GM23338 (cell line): ENCODE measurements around the gene BCL2L12. TPM values are rescaled to one million over a fixed set of nuclear protein-coding genes. Genes with fewer than 3 reads are reported as not detected.

ENCODE experiments used
- ATAC-seq: fragments of 200-7000 bp; cut with Tn5 transposase; 3 replicates; pipeline ENCODE4 v1.9.1; 2020
- DNase-seq: peaks from one replicate; pipeline ENCODE4 v3.0.0-alpha.2; 2015; ENCODE audit warnings: low spot score
- H2AFZ ChIP-seq: fragments of 200-600 bp; sonication (generic); 2 replicates; pipeline ENCODE4 v1.8.0; 2016; ENCODE audit warnings: antibody characterized with exemption, mild to moderate bottlenecking, moderate library complexity
- H3F3A ChIP-seq: fragments of 200-600 bp; sonication (generic); replicated peaks from 2 replicates; pipeline ENCODE4 v1.8.0; 2017; ENCODE audit warnings: antibody characterized with exemption, mixed run types, low read depth
- H3K27ac ChIP-seq: fragments of 200-600 bp; sonication (generic); 2 replicates; pipeline ENCODE4 v1.6.1; 2016; ENCODE audit warnings: low read depth
- H3K27me3 ChIP-seq: fragments of 200-600 bp; sonication (generic); 2 replicates; pipeline ENCODE4 v1.8.0; 2016; ENCODE audit warnings: mild to moderate bottlenecking, mixed run types, moderate library complexity; ENCODE audit not compliant: insufficient read depth
- H3K36me3 ChIP-seq: fragments of 200-600 bp; sonication (generic); 2 replicates; pipeline ENCODE4 v1.8.0; 2016; ENCODE audit warnings: mild to moderate bottlenecking; ENCODE audit not compliant: insufficient read depth
- H3K4me1 ChIP-seq: fragments of 200-600 bp; sonication (generic); 2 replicates; pipeline ENCODE4 v1.8.0; 2016; ENCODE audit warnings: mild to moderate bottlenecking, moderate library complexity; ENCODE audit not compliant: insufficient read depth
- H3K4me2 ChIP-seq: fragments of 200-600 bp; sonication (generic); 2 replicates; pipeline ENCODE4 v1.7.1; 2017; ENCODE audit warnings: mixed run types
- H3K4me3 ChIP-seq: fragments of 200-600 bp; sonication (generic); 2 replicates; pipeline ENCODE4 v1.6.1; 2016; ENCODE audit warnings: mixed run types
- H3K79me2 ChIP-seq: fragments of 200-600 bp; sonication (generic); replicated peaks from 2 replicates; pipeline ENCODE4 v1.8.0; 2017; ENCODE audit warnings: mild to moderate bottlenecking; ENCODE audit not compliant: insufficient read depth
- H3K9me2 ChIP-seq: fragments of 200-600 bp; sonication (generic); 2 replicates; pipeline ENCODE4 v1.8.0; 2017; ENCODE audit not compliant: insufficient read depth
- H4K20me1 ChIP-seq: fragments of 200-600 bp; sonication (generic); replicated peaks from 2 replicates; pipeline ENCODE4 v1.8.0; 2017; ENCODE audit warnings: mild to moderate bottlenecking; ENCODE audit not compliant: insufficient read depth
- H3K27ac Mint-ChIP-seq: 2 replicates; pipeline ENCODE4 v1.8.0; 2020; ENCODE audit warnings: inconsistent platforms, mild to moderate bottlenecking, moderate library complexity, mixed read lengths
- H3K27me3 Mint-ChIP-seq: 3 replicates; pipeline ENCODE4 v1.8.0; 2022; ENCODE audit warnings: low read depth, mild to moderate bottlenecking, moderate library complexity, mixed read lengths, inconsistent platforms; ENCODE audit not compliant: insufficient read depth, poor library complexity
- H3K36me3 Mint-ChIP-seq: 3 replicates; pipeline ENCODE4 v1.8.0; 2021; ENCODE audit warnings: low read depth, mild to moderate bottlenecking, inconsistent platforms, moderate library complexity, mixed read lengths
- H3K4me1 Mint-ChIP-seq: 3 replicates; pipeline ENCODE4 v1.8.0; 2020; ENCODE audit warnings: mild to moderate bottlenecking, inconsistent platforms, mixed read lengths
- H3K4me3 Mint-ChIP-seq: 3 replicates; pipeline ENCODE4 v1.8.0; 2021; ENCODE audit warnings: moderate library complexity, mild to moderate bottlenecking, inconsistent platforms, mixed read lengths
- H3K9me3 Mint-ChIP-seq: 3 replicates; pipeline ENCODE4 v1.8.0; 2020; ENCODE audit warnings: moderate library complexity, mild to moderate bottlenecking, inconsistent platforms, mixed read lengths
- CREB1 ChIP-seq: fragments of 250-450 bp; sonication (Bioruptor Pico); IDR thresholded peaks from 2 replicates; pipeline ENCODE4 v1.5.0; 2020; ENCODE audit warnings: low read depth, mild to moderate bottlenecking, moderate library complexity
- EZH2 ChIP-seq: fragments of 200-600 bp; sonication (generic); IDR thresholded peaks from one replicate; pipeline ENCODE4 v1.8.0; 2017; ENCODE audit warnings: antibody characterized with exemption, mild to moderate bottlenecking, low read depth; ENCODE audit not compliant: unreplicated experiment
- EZH2phosphoT487 ChIP-seq: fragments of 200-600 bp; sonication (generic); IDR thresholded peaks from one replicate; pipeline ENCODE4 v1.8.1; 2018; ENCODE audit warnings: antibody characterized with exemption; ENCODE audit not compliant: unreplicated experiment
- NANOG ChIP-seq: IDR thresholded peaks from 2 replicates; pipeline ENCODE4 v1.6.1; 2016; ENCODE audit warnings: antibody characterized with exemption, borderline replicate concordance
- POLR2AphosphoS5 ChIP-seq: IDR thresholded peaks from 2 replicates; pipeline ENCODE4 v1.6.1; 2016; ENCODE audit warnings: antibody characterized with exemption, low read depth
- ZNF331 ChIP-seq: fragments of 250-450 bp; sonication (Bioruptor Pico); IDR thresholded peaks from 2 replicates; pipeline ENCODE4 v1.5.0; 2020; ENCODE audit warnings: low read depth, mild to moderate bottlenecking, moderate library complexity
- polyA plus RNA-seq: library from polyadenylated mRNA; unstranded; fragments of >200 nt; fragmentation: Nextera tagmentation; extraction: Ambion mirVana; gene quantifications from 2 replicates; pipeline ENCODE4 v1.2.1, GENCODE V29; 2016
- total RNA-seq: library from RNA; depleted of rRNA; stranded (reverse); fragments of >200 nt; shearing (Covaris generic); gene quantifications from 2 replicates; pipeline ENCODE4 v1.2.3, GENCODE V29; 2014
- TF ChIP-seq, protein P1 (sequence below): fragments of 250-450 bp; sonication (Bioruptor Pico); IDR thresholded peaks from 2 replicates; pipeline ENCODE4 v1.5.0; 2020; ENCODE audit warnings: mild to moderate bottlenecking, moderate library complexity
- TF ChIP-seq, protein P2 (sequence below): IDR thresholded peaks from 2 replicates; pipeline ENCODE4 v1.6.1; 2016; ENCODE audit warnings: antibody characterized with exemption

BCL2L12 gene
- total and polyA plus RNA-seq, 2 experiments from 2014 or later: 61.3 to 102 TPM

DNA sequence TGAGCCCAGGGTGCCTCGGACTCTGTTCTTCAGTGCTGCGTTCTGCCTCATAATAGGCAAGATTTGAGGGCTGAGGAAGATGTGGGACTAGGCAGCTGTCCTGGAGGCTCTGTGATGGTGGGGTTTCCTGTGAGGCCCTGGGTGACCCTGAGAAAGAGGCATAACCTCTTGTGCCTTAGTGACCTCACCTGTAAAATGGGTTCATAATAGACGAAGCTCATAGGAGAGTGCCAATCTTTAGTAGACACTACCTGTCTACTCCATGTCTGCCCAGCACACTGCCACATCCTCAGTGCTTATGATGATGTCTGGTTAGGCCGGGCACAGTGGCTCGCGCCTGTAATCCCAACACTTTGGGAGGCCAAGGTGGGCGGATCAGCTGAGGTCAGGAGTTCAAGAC is 49.2 kb upstream of the BCL2L12 start (continued):
- TF ChIP-seq, protein P1, sequence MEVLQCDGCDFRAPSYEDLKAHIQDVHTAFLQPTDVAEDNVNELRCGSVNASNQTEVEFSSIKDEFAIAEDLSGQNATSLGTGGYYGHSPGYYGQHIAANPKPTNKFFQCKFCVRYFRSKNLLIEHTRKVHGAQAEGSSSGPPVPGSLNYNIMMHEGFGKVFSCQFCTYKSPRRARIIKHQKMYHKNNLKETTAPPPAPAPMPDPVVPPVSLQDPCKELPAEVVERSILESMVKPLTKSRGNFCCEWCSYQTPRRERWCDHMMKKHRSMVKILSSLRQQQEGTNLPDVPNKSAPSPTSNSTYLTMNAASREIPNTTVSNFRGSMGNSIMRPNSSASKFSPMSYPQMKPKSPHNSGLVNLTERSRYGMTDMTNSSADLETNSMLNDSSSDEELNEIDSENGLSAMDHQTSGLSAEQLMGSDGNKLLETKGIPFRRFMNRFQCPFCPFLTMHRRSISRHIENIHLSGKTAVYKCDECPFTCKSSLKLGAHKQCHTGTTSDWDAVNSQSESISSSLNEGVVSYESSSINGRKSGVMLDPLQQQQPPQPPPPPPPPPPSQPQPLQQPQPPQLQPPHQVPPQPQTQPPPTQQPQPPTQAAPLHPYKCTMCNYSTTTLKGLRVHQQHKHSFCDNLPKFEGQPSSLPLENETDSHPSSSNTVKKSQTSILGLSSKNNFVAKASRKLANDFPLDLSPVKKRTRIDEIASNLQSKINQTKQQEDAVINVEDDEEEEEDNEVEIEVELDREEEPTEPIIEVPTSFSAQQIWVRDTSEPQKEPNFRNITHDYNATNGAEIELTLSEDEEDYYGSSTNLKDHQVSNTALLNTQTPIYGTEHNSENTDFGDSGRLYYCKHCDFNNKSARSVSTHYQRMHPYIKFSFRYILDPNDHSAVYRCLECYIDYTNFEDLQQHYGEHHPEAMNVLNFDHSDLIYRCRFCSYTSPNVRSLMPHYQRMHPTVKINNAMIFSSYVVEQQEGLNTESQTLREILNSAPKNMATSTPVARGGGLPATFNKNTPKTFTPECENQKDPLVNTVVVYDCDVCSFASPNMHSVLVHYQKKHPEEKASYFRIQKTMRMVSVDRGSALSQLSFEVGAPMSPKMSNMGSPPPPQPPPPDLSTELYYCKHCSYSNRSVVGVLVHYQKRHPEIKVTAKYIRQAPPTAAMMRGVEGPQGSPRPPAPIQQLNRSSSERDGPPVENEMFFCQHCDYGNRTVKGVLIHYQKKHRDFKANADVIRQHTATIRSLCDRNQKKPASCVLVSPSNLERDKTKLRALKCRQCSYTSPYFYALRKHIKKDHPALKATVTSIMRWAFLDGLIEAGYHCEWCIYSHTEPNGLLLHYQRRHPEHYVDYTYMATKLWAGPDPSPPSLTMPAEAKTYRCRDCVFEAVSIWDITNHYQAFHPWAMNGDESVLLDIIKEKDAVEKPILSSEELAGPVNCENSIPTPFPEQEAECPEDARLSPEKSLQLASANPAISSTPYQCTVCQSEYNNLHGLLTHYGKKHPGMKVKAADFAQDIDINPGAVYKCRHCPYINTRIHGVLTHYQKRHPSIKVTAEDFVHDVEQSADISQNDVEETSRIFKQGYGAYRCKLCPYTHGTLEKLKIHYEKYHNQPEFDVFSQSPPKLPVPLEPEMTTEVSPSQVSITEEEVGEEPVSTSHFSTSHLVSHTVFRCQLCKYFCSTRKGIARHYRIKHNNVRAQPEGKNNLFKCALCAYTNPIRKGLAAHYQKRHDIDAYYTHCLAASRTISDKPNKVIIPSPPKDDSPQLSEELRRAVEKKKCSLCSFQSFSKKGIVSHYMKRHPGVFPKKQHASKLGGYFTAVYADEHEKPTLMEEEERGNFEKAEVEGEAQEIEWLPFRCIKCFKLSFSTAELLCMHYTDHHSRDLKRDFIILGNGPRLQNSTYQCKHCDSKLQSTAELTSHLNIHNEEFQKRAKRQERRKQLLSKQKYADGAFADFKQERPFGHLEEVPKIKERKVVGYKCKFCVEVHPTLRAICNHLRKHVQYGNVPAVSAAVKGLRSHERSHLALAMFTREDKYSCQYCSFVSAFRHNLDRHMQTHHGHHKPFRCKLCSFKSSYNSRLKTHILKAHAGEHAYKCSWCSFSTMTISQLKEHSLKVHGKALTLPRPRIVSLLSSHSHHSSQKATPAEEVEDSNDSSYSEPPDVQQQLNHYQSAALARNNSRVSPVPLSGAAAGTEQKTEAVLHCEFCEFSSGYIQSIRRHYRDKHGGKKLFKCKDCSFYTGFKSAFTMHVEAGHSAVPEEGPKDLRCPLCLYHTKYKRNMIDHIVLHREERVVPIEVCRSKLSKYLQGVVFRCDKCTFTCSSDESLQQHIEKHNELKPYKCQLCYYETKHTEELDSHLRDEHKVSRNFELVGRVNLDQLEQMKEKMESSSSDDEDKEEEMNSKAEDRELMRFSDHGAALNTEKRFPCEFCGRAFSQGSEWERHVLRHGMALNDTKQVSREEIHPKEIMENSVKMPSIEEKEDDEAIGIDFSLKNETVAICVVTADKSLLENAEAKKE (CRISPR knock-in tag): no peak
- no peak for TF ChIP-seq ZNF331 (CRISPR knock-in tag)

DNA sequence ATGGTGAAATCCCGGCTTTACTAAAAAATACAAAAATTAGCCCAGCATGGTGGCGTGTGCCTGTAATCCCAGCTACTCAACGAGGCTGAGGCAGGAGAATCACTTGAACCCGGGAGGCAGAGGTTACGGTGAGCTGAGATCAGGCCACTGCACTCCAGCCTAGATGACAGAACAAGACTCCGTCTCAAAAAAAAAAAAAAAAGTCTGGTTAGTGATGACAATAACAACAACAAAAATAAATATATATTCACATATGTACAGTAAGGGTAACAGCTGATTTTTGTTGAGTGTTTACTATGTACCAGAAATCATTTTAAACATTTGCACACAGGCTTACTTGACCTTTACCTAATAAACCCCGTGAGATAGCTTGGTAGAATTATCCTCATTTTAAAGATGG is 48.8 kb upstream of the BCL2L12 start:
- Mint-ChIP-seq H3K36me3 (peaks cover 81% of the 10 kb centered on the region), H3K27ac (no peak overlapping the region), H3K4me3 (no peak overlapping the region), H3K9me3 (no peaks in the 10 kb centered on the region), H3K27me3 (peaks cover 13% of the 10 kb centered on the region), H3K4me1 (no peaks in the 10 kb centered on the region)
- Histone ChIP-seq H3K9me2 (no peaks in the 10 kb centered on the region), H3K79me2 (peaks cover 29% of the 10 kb centered on the region), H3K27me3 (no peaks in the 10 kb centered on the region), H2AFZ (no peak overlapping the region), H3K4me2 (no peak overlapping the region), H3K36me3 (peaks cover 22% of the 10 kb centered on the region), H3K27ac (no peak overlapping the region), H3K4me3 (no peak overlapping the region), H4K20me1 (peaks cover 54% of the 10 kb centered on the region), H3K4me1 (no peaks in the 10 kb centered on the region; the same call in 1 of the 2 replicates), H3F3A (peaks cover 16% of the 10 kb centered on the region; the same call in 1 of the 2 replicates)
- DNase-seq: no peak
- ATAC-seq: no peak
- TF ChIP-seq EZH2 (no peak), EZH2phosphoT487 (no peak), CREB1 (CRISPR knock-in tag) (no peak), POLR2AphosphoS5 (no peak), NANOG (no peak)
- TF ChIP-seq, protein P2, sequence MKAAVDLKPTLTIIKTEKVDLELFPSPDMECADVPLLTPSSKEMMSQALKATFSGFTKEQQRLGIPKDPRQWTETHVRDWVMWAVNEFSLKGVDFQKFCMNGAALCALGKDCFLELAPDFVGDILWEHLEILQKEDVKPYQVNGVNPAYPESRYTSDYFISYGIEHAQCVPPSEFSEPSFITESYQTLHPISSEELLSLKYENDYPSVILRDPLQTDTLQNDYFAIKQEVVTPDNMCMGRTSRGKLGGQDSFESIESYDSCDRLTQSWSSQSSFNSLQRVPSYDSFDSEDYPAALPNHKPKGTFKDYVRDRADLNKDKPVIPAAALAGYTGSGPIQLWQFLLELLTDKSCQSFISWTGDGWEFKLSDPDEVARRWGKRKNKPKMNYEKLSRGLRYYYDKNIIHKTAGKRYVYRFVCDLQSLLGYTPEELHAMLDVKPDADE: no peak
- TF ChIP-seq, protein P1 (CRISPR knock-in tag): no peak
